OCI-LY7 (cell line): ENCODE measurements around the gene GRPR. TPM values are rescaled to one million over a fixed set of nuclear protein-coding genes. Genes with fewer than 3 reads are reported as not detected.

Experiments
- BruUV-seq: library from RNA; stranded (reverse); fragments of 400-500 nt; replicated peaks from 2 replicates; lab custom pipeline; 2021; lab: Mats Ljungman, UMichigan
- CTCF ChIA-PET: fragments of 300-600 bp; sonication (Branson Sonifier 250); formaldehyde crosslinking; loops from one replicate; lab custom pipeline; 2022; ENCODE audit warnings: antibody characterized with exemption; ENCODE audit not compliant: unreplicated experiment; lab: Charles Lee
- POLR2A ChIA-PET: fragments of 300-600 bp; sonication (Branson Sonifier 250); formaldehyde crosslinking; loops from one replicate; lab custom pipeline; 2022; ENCODE audit warnings: antibody characterized with exemption; lab: Charles Lee
- DNase-seq: peaks from one replicate; pipeline ENCODE4 v3.0.0-alpha.2; 2015; ENCODE audit warnings: low spot score
- H2AFZ ChIP-seq: fragments of 200-600 bp; sonication (generic), shearing (Covaris generic); 2 replicates; pipeline ENCODE4 v1.6.1; 2014; ENCODE audit warnings: mild to moderate bottlenecking, antibody characterized with exemption, low read length, moderate library complexity
- H3K27ac ChIP-seq: fragments of 200-600 bp; sonication (generic); 2 replicates; pipeline ENCODE4 v1.5.1; 2014; ENCODE audit warnings: mixed run types, low read depth, mild to moderate bottlenecking, moderate library complexity, low read length, inconsistent platforms; ENCODE audit not compliant: poor library complexity, severe bottlenecking
- H3K36me3 ChIP-seq: fragments of 200-600 bp; sonication (generic); 2 replicates; pipeline ENCODE4 v1.6.1; 2014; ENCODE audit warnings: mild to moderate bottlenecking, antibody characterized with exemption, low read length, moderate library complexity, mixed read lengths; ENCODE audit not compliant: insufficient read depth
- H3K4me1 ChIP-seq: fragments of 200-600 bp; sonication (generic); 2 replicates; pipeline ENCODE4 v1.5.1; 2014; ENCODE audit warnings: mild to moderate bottlenecking, low read length; ENCODE audit not compliant: insufficient read depth, poor library complexity, severe bottlenecking
- H3K4me2 ChIP-seq: fragments of 200-600 bp; sonication (generic); 2 replicates; pipeline ENCODE4 v1.6.1; 2014; ENCODE audit warnings: mild to moderate bottlenecking, low read length
- H3K4me3 ChIP-seq: fragments of 200-600 bp; sonication (generic); 2 replicates; pipeline ENCODE4 v1.5.1; 2014; ENCODE audit warnings: mild to moderate bottlenecking, low read depth, low read length; ENCODE audit not compliant: poor library complexity, severe bottlenecking
- H3K79me2 ChIP-seq: fragments of 200-600 bp; sonication (generic); 2 replicates; pipeline ENCODE4 v1.6.1; 2016; ENCODE audit warnings: low read depth, mild to moderate bottlenecking, low read length, moderate library complexity, mixed read lengths; ENCODE audit not compliant: insufficient read depth
- H3K9me2 ChIP-seq: fragments of 200-600 bp; sonication (generic); 2 replicates; pipeline ENCODE4 v1.6.1; 2016; ENCODE audit warnings: mild to moderate bottlenecking, low read length, mixed read lengths; ENCODE audit not compliant: insufficient read depth
- H3K9me3 ChIP-seq: fragments of 200-600 bp; sonication (generic); 2 replicates; pipeline ENCODE4 v1.6.1; 2014; ENCODE audit warnings: mild to moderate bottlenecking, mixed run types, low read length, mixed read lengths
- H4K20me1 ChIP-seq: fragments of 200-600 bp; sonication (generic); 2 replicates; pipeline ENCODE4 v1.6.1; 2014; ENCODE audit warnings: mild to moderate bottlenecking, antibody characterized with exemption, low read length, moderate library complexity, mixed read lengths; ENCODE audit not compliant: insufficient read depth
- CTCF ChIP-seq: fragments of 200-600 bp; sonication (generic); conservative IDR thresholded peaks from 2 replicates; pipeline ENCODE4 v1.5.1; 2014; ENCODE audit warnings: mild to moderate bottlenecking, antibody characterized with exemption, low read length, moderate library complexity, mixed read lengths
- EZH2phosphoT487 ChIP-seq: fragments of 200-600 bp; sonication (generic); IDR thresholded peaks from 2 replicates; pipeline ENCODE4 v1.6.1; 2018; ENCODE audit warnings: low read depth, borderline replicate concordance, mild to moderate bottlenecking, mixed run types, antibody characterized with exemption, low read length, moderate library complexity, mixed read lengths
- intact Hi-C: fragments of 100-400 bp; cut with micrococcal nuclease; formaldehyde crosslinking; loops from one replicate; pipeline ENCODE4 v1.10.0; 2022; ENCODE audit not compliant: unreplicated experiment
- total RNA-seq, 2 experiments: library from RNA; depleted of rRNA in 1 of 2; stranded (reverse); fragments of >200 nt in 1 of 2; shearing (Covaris generic) in 1 of 2; gene quantifications; 2 replicates each; pipeline ENCODE4 v1.2.3, GENCODE V29; 2014 to 2022

GRPR gene
- total RNA-seq, 2 experiments from 2014 or later = 0.47 TPM; not detected in 1

GRCh38 chrX:16185725-16186136 lies 62.4 kb downstream of the GRPR start:
- no peaks in the 10 kb centered on the region for H3K4me1 ChIP-seq
- H3K4me2 ChIP-seq = no peak overlapping the region
- TF ChIP-seq CTCF (no peak), EZH2phosphoT487 (no peak)
- no peaks in the 10 kb centered on the region for H3K9me2 ChIP-seq
- intact Hi-C loops = no loop called here
- no peak overlapping the region for H2AFZ ChIP-seq
- H4K20me1 ChIP-seq = no peaks in the 10 kb centered on the region
- no peaks in the 10 kb centered on the region for H3K9me3 ChIP-seq
- POLR2A ChIA-PET = no interaction called here
- H3K27ac ChIP-seq = no peak overlapping the region
- no peaks in the 10 kb centered on the region for H3K79me2 ChIP-seq
- H3K36me3 ChIP-seq = no peaks in the 10 kb centered on the region
- DNase-seq = no peak
- CTCF ChIA-PET = no interaction called here
- H3K4me3 ChIP-seq = no peak overlapping the region
- BruUV-seq = no TSS peak

GRCh38 chrX:16186380-16187007 lies 63.1 kb downstream of the GRPR start:
- no peak overlapping the region for H3K4me3 ChIP-seq
- no peak for DNase-seq
- no peaks in the 10 kb centered on the region for H3K9me2 ChIP-seq
- H3K36me3 ChIP-seq = no peaks in the 10 kb centered on the region
- intact Hi-C loops = no loop called here
- H2AFZ ChIP-seq = no peak overlapping the region
- BruUV-seq = no TSS peak
- H3K9me3 ChIP-seq = no peaks in the 10 kb centered on the region
- H3K4me1 ChIP-seq = no peaks in the 10 kb centered on the region
- H4K20me1 ChIP-seq = no peaks in the 10 kb centered on the region
- H3K4me2 ChIP-seq = no peak overlapping the region
- POLR2A ChIA-PET = no interaction called here
- TF ChIP-seq EZH2phosphoT487 (no peak), CTCF (no peak)
- CTCF ChIA-PET = no interaction called here
- no peak overlapping the region for H3K27ac ChIP-seq
- no peaks in the 10 kb centered on the region for H3K79me2 ChIP-seq

GRCh38 chrX:16187024-16187760 lies 63.8 kb downstream of the GRPR start:
- ChIA-PET CTCF (no interaction called here), POLR2A (no interaction called here)
- H3K79me2 ChIP-seq = no peaks in the 10 kb centered on the region
- H3K4me1 ChIP-seq = no peaks in the 10 kb centered on the region
- H3K4me2 ChIP-seq = no peak overlapping the region
- H3K9me3 ChIP-seq = no peaks in the 10 kb centered on the region
- no peak overlapping the region for H2AFZ ChIP-seq
- H3K4me3 ChIP-seq = no peak overlapping the region
- H4K20me1 ChIP-seq = no peaks in the 10 kb centered on the region
- no peaks in the 10 kb centered on the region for H3K9me2 ChIP-seq
- no peak overlapping the region for H3K27ac ChIP-seq
- H3K36me3 ChIP-seq = no peaks in the 10 kb centered on the region
- TF ChIP-seq CTCF (no peak), EZH2phosphoT487 (no peak)
- no peak for DNase-seq
- intact Hi-C loops = no loop called here
- no TSS peak for BruUV-seq
